NCI-H128 (cell line): ENCODE measurements around the gene IL5.

ENCODE experiments used
- DNase-seq: peaks from one replicate; lab custom pipeline; 2025; ENCODE audit not compliant: unreplicated experiment; lab: John Stamatoyannopoulos, UW

Gene IL5

DNA sequence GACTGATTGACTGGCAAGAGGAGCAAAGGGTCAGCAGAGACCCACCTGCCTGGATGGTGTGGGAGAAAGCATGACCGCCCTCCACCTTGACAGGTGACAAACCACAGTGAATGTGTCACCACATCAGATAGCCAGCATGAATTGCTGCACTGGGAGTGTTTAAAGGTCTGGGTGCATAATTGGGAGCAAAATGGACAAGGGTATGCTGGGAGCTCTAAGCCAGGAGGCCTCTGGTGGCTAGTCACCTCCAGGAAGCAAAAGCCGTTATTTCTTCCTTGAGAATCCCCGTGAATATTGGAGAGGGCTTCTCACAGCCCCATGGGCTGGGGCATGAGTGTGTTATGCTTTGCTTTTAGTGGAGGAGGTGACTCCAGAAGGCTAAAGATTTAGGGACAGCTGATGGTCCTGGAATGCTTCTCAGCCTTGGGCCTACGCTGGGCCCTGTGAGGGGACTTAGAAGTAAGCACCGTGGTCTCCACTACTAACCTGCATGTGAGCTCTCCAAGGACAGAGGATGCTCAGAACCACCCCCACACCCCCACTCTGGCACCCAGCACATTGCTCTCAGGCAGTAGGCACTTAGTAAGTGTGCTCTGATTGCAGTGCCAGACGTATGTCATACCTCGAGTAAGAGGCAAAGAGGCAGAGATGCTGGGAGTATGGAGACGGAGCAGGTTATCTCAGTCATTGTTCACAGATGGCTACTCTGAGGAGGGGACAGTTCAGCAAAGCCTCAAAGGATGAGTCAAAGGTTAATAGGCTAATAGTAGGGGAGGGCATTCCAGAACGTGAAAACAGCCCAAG is 43.7 kb downstream of the IL5 start:
- DNase-seq: no peak

DNA sequence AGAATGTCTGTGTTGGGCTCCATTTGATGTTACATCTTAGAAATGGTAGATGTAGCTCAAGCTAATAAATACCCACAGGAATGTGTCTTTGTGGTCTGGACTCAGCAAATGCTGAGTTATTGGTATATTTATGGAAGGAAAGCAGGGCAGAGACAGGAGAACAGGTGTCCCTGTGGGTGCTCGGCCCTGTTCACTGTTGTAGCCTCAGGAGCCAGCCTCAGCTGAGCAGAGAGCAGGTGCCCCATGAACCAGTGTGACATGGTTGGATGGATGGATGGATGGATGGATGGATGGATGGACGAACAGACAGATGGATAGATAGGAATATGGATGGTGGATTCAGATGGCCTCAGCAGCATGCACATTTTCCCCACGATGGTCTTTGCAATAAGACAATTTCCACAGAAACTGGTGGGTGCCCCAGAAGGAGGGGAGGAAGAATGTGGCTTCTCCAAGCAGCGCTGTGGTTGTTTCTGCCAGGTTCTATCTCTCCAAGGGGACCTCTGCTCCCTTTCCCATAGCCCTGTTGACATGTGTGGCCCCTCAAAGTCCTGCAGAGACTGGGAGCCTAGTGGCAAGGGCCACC is 44.5 kb downstream of the IL5 start:
- no peak for DNase-seq

DNA sequence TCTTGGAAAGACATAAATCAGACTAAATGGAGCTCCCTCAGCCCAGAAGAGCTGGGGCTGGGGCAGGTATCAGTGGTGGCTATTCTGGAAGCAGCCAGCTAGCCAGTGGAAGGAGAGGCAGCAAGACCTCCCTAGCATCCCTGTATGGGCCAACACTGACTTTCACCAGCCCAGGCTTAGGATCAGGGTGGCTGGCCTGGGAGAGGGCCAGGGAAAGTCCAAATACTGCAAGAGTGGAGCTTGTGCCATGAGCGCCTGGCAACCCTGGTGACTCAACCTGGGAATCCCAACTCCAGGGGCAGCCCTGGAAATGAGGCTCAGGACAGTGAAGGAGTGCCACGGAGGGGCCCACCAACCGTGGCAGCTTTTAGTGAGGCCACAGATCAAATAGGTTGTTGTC is 45.2 kb downstream of the IL5 start:
- no peak for DNase-seq

DNA sequence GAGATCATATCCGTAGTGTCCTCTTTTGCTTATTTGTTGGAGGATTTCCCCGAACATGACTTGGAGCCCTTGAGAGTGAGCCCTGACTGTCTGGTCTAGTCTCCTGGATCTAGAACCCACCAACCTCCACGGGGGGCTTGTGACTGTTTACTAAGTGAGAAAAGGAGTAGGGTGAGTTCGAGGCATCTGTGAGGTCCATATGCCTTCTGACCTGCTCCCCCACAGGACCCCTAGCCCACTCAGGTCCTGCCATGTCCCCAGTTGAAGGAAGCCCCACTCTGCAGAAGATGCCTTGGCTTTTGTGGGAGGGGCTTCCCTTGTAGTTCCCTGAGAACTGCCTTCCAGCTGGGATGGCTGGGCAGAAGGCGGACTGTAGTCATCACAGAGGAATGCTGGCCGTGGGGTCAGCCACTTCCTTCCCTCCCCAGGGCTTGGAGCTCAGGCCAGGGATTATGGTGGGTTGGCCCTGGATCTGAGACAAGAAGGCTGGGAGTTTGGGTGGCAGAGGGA is 45.8 kb downstream of the IL5 start:
- no peak for DNase-seq

DNA sequence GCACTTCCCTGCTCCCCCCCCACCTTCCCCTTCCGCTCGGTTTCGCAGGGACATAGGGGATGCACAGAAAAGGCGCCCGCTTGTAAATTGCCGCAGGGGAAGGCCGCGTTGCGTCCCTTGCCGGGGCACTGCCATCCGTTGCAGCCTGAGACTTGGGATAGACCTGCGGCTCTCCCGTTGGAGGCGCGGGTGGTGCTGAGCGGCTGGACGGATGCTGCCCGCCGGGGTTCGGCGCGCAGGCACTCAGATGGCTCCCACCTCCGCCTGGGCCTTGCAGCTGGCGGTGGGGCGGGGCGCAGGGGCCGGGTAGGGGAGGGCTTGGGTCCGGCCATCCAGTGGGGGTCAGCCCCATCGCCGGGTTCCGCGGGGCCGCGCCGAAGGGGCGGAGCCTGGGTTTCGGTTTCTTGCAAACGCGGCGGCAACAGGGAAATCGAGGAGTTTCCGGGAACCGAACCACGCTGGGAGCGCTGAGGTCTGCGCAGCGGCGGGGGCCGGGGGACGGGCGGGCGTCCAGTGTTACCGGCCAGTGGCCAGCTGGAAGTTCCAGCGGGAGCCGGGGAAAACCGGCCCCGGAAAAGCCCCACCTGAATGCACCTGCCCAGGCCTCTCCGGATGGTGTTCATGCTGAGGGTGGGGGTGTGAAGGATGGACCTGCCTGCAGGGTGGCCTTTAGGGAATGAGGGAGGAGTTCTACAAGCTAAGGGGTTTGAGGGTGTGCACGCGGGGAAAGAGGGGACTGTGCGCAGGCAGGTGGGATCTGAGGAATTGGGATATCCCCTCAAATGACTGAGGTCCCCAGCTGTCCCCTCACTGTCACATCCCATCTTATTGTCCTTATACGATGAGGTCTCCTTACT is 46.5 kb downstream of the IL5 start:
- DNase-seq: no peak

DNA sequence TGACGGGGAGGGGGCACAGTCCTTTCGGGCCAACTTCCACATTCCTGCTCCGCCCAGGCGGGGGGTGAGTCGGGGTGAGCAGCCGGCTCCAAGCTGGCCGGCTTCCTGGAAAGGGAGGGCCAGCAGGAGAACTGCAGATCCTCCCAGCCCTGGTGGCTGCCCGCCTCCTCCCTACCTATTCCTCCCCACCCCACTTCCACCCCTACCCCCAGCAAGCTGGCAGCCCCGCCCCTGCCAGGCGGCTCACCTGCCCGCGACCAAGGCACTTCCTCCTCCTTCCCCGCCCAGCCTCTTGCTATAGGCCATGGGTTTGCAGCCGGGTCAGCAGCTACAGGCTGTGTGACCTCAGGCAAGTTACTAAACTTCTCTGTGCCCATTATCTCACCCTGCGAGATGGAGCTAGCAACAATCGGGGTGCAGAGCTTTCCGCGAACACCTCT is 47.1 kb downstream of the IL5 start:
- DNase-seq: peak; percentile 37

DNA sequence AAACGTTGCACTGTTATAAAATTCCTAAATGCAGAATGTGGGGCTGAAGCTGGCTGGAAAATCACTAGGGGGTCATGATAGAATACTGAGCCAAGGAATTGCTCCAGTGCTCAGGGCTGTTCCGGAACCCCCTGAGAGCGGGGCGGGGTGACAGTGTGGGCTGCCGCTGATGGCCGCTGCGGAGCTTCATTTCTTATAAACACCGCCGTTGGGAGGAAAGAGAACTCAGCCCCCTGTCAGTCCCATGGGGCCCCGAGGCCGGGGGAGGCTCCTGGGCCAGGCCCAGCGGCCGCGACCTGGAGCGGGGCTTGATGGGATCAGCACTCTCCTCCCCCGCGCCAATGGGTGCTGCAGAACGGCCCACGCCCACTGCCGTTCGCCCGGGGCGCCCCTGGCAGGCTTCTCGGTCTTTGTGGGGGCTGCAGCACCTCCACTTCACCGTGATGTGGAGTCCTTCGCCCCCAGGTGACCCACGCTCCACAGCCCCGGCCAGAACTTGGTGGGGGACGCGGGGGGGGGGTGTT is 47.6 kb downstream of the IL5 start:
- DNase-seq: no peak

DNA sequence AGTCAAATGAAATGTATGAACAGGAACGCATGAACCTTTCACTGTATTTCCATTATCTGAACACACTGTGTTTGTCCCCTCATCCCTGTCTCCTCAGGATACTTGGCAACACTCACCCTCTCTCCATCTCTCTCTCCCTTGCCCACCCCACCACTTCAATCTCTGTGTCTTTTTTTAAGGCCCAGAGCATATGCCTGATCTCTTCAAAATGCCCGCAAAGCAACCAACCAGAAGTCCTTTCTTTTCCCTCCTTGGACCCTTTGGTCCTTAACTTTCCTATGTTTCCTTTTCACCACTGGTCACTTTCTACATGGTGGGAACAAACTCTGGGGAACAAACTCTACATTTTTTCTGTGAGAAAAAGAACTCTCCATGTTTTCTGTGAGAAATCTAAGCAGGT is 49.5 kb downstream of the IL5 start:
- no peak for DNase-seq

DNA sequence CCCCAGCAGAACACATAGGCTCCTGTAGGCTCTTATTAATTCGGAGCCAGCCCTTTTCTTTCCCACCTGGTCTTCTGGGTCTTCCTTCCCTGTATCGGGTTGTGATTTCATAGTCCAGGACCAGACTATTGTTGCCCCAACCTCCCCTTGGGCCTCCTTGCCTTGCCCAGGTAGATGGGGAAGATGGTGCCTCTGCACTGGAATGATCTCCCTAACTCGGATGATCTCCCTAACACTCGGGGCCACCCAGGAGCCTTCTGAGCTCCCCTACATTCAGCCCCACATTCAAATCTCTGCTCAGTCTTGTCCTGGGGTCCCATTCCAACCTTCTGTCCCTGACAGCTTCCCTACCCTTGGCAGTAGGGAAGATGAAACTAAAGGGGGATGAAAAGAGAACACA is 50.1 kb downstream of the IL5 start:
- no peak for DNase-seq

DNA sequence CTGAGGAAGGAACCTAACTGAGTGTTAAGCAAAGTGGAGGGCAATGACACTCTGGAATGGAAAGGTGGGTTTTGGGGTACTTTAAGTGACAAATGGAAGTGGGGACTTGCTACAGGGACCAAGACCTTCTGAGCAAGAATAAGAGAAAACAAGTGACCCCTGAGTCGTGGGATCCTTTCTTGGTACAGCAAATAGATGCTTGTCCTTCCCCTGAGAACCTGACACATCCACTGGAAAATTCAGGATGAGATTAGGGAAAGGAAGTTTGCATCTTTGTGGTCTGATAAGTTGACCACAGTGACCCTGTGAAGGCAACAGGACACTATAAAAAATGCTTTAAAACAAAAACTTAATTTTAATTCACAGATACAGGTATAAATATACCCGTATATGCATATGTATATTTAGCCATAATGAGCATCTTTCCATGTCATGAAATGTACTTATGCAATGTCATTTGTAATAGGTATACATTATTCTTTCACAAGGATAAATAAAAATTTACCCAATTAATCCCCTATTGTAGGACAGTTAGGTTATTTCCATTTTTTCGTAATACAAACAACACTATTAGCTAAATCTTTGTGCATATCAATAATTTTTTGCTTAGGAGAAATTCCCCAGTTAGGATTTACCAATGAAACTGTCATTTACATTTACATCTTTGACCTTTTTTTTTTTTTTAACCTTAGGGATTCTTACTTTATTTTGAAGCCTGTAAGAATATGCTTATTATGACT is 50.8 kb downstream of the IL5 start:
- no peak for DNase-seq
